ENCODE measurements around the gene FRAT1. TPM values are rescaled to one million over a fixed set of nuclear protein-coding genes. Genes with fewer than 3 reads are reported as not detected.

The FRAT1 gene
- total and polyA plus RNA-seq, 2 of the 8 experiments (the other 6 are each of a cell fraction or from before 2014, with no cell fraction given), result 1.9 to 5.2 TPM

- Histone ChIP-seq H3K9ac (replicated peaks in 1 of 4; ENCODE audit: extremely low read depth in 1 of 4, low read depth in 3 of 4, low read length in 3 of 4) (no peak overlapping the region), H4K5ac (ENCODE audit: insufficient read length, low read depth, low read length) (no peak overlapping the region), H2BK5ac (ENCODE audit: low read depth, low read length) (no peak overlapping the region), H3K4ac (replicated peaks; ENCODE audit: insufficient read length, low read depth, low read length) (no peak overlapping the region), H3K27me3 (replicated peaks in 1 of 4; ENCODE audit: control insufficient read depth in 3 of 4, extremely low read depth in 1 of 4, insufficient read depth in 3 of 4, low read length in 3 of 4) (no peaks in the 10 kb centered on the region), H3K4me2 (ENCODE audit: insufficient read depth in 1 of 2, low read depth in 2 of 2, low read length in 2 of 2) (no peak overlapping the region), H3K9me3 (ENCODE audit: insufficient read depth in 2 of 2, low read depth in 1 of 2, low read length in 1 of 2) (no peaks in the 10 kb centered on the region), H3K18ac (ENCODE audit: extremely low read depth, low read length) (no peak overlapping the region), H2BK20ac (ENCODE audit: low read length) (no peak overlapping the region), H3K56ac (replicated peaks; ENCODE audit: insufficient read length, low read depth, low read length) (no peak overlapping the region), H2BK15ac (ENCODE audit: low read length) (no peak overlapping the region), H3K4me1 (replicated peaks in 1 of 4; ENCODE audit: control insufficient read depth in 3 of 4, insufficient read depth in 4 of 4, low read length in 3 of 4) (no peaks in the 10 kb centered on the region), H2AK5ac (ENCODE audit: low read depth, low read length) (no peak overlapping the region), H4K91ac (replicated peaks; ENCODE audit: insufficient read length, low read length) (no peak overlapping the region), H2BK12ac (ENCODE audit: low read depth, low read length) (no peak overlapping the region), H3K4me3 (ENCODE audit: extremely low read depth in 1 of 4, insufficient read depth in 2 of 4, low read depth in 3 of 4, low read length in 4 of 4) (no peak overlapping the region), H3K23ac (ENCODE audit: insufficient read length) (no peak overlapping the region), H3K27ac (ENCODE audit: low read depth, low read length) (no peak overlapping the region), H2BK120ac (replicated peaks; ENCODE audit: low read depth, low read length) (no peak overlapping the region), H4K8ac (ENCODE audit: extremely low read depth, insufficient read depth, low read length) (no peak overlapping the region), H2AFZ (ENCODE audit: low read length) (no peak overlapping the region), H3K14ac (ENCODE audit: insufficient read length) (no peak overlapping the region), H4K20me1 (replicated peaks in 1 of 2; ENCODE audit: control insufficient read depth in 1 of 2, insufficient read depth in 2 of 2, low read length in 2 of 2) (no peaks in the 10 kb centered on the region), H3K36me3 (ENCODE audit: control insufficient read depth in 2 of 4, insufficient read depth in 4 of 4, low read length in 3 of 4) (no peaks in the 10 kb centered on the region), H3K79me1 (ENCODE audit: low read depth, low read length) (peaks cover 2% of the 10 kb centered on the region; the same call in 1 of the 2 replicates), H3K23me2 (ENCODE audit: low read depth, low read length) (no peaks in the 10 kb centered on the region), H3K79me2 (ENCODE audit: control insufficient read depth in 1 of 2, insufficient read depth in 2 of 2, low read length in 2 of 2) (peaks cover 0 to 28% of the 10 kb centered on the region in 2 experiments; a peak in 2 of 4 replicates)
- ChIA-PET POLR2A (ENCODE audit: partially characterized antibody) (interaction anchor here (0.7 to 2.1 kb wide), 10 partner anchors 8 to 155 kb away, joined by 3 to 16 read pairs (median 4); partner anchors contain the start of genes ARHGAP19 and FRAT2), CTCF (ENCODE audit: partially characterized antibody) (interaction anchor here (0.6 to 3.9 kb wide), 36 partner anchors 8 to 905 kb away, joined by 3 to 45 read pairs (median 5); partner anchors contain the start of genes ARHGAP19, FRAT1 and FRAT2)
- TF ChIP-seq JUN (IDR thresholded peaks at IDR 0.05; ENCODE audit: low read depth, low read length) (no peak), RAD21 (IDR thresholded peaks at IDR 0.05 in 1 of 2, conservative IDR thresholded peaks at IDR 0.05 in 1 of 2; ENCODE audit: low read depth in 2 of 2, low read length in 2 of 2) (peak; percentile 40 to 43), CTCF (IDR thresholded peaks at IDR 0.05; ENCODE audit: control extremely low read depth in 1 of 3, insufficient read depth in 1 of 3, low read depth in 1 of 3, low read length in 3 of 3) (peak in 1 of 3 experiments; percentile 37; a peak in 2 of 4 replicates)
- DNase-seq (ENCODE audit: low read depth in 1 of 2, low spot score in 2 of 2) (no peak), FAIRE-seq (no peak)
Measured at GRCh38 chr10:97278491-97278989, 40.5 kb upstream of the FRAT1 start.

Measured in H1 (cell line).